GM19351 (cell line): ENCODE measurements around the gene ARMH1.
"Not testable (repeated sequence)": the region's sequence is repeated elsewhere in the genome, so short reads cannot be mapped to it uniquely, and the experiment has no call there.

Experiments used
- ATAC-seq: cut with Tn5 transposase; IDR thresholded peaks from one replicate; pipeline ENCODE4 v1.9.1; 2021; ENCODE audit warnings: mild to moderate bottlenecking, moderate library complexity; ENCODE audit not compliant: unreplicated experiment

Gene ARMH1

GRCh38 chr1:44693159-44693558 is 18.6 kb downstream of the ARMH1 start:
- no peak for ATAC-seq

DNA sequence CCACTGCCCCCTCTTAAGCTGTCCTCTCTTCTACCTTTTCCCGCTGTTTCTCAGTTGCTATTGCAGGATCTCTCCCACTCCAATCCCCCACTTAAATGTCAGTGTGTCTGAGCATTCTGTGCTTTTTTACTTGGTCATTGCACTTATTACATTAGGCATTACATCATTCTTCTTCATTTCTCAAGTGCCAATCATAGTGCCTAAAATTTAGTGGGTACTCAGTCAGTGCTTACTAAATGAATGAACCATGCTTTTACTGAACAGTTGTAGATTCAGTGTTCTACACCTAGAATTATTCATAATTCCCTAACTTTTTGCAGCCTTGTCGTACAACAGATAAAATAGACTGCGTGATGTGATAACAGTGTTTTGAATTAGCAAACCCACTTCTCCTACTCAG is 19.4 kb downstream of the ARMH1 start:
- no peak for ATAC-seq

DNA sequence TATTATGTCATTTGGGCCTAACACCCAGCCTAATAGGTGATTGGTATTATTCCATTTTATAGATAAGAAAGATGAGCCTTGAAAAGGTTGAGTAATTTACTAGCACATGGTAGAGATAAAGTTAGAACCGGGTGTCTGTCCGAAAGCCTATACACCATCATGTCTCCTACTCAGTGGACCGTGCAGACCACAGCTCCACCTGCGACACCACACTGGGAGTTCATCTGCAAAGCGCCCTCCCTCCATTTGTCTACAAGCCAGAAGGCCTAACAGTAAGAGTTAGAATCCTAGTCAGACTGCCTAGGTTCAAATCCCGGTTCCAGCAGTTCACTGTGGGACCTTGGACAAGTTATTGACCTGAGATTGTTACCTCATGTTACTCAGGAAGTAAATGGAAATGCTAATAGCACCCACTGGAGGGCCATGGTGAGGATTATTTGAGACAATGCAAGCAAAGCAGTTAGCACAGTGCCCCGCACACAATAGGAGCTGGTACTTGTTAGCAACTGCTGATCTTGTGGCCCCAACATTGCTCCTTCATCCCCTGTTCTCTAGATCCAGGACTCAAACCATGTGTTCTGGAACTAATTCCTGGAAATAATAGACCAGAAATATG is 20.5 kb downstream of the ARMH1 start:
- peak; percentile 75 for ATAC-seq

GRCh38 chr1:44695671-44696070 is 21.2 kb downstream of the ARMH1 start:
- ATAC-seq = no peak

- no peak for ATAC-seq
Observed at GRCh38 chr1:44696101-44696500, 21.6 kb downstream of the ARMH1 start.

DNA sequence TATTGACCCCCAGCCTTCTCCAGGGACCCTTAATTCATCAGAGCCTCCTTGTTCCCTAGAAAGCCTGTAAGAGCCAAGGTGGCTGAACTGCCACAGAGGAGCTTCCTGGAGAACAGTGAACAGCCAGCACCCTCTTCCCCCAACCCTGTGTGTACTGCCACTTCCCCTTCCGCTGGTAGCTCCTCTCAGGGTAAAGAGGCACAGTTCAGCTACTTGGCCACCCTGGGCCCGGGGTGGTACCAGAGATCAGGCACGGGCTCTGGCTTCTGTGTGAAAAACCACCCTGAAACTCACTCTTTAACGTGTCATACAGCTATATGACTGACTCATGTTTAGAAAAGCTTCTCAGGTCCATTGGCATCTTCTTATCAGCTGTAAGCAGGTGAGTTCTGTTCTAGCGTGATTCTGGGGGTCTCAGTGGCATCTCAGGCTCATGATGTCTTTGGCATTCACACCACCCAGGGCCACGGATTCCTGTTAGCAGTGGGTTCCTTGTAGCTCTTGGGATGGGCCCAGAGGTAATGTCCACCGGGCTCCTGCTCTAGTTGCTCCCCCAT is 22.4 kb downstream of the ARMH1 start:
- no peak for ATAC-seq

DNA sequence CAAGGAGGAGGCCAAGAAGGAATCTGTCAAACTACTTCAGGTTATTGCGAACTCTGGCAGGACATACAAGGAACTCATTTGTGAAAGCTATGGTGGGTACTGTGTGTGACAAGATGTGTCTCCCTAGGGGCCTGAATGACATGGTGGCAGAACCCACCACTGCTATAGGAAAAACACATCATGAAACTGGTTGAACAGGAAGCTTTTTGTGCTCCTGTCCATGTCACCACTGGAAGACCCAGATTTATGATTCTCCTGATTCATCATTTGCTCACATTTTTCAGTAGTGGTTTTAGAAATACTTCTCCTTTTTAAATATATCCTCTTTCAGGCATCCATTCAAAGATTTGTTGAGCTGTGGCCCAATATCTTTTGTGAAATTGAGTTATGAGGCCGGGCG is 23.6 kb downstream of the ARMH1 start:
- ATAC-seq = no peak

GRCh38 chr1:44699375-44699774 is 24.9 kb downstream of the ARMH1 start:
- ATAC-seq = not testable (repeated sequence)

GRCh38 chr1:44700573-44700972 is 26.1 kb downstream of the ARMH1 start:
- ATAC-seq = no peak

DNA sequence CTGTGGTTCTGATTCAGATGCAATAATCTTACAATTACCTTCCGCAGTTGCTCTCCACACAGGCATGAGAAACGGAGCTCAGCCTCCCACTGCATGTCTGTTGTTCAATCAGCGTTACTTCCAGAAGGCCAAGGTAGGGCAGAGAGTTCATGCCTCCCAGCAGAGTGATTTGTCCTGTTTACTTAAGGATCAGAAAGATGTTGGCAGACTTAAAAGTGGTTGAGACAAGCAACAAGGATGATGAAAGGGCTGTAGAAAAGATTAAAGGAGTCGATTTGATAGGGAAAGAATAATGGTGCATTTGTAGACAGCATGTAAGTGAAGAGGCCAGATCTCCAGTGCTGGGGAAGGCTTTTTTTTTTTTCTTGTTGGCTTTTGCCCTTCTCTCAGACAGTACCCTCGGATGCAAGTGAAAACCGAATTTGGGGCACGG is 26.6 kb downstream of the ARMH1 start:
- ATAC-seq = no peak

- ATAC-seq = no peak
Observed at GRCh38 chr1:44705470-44705869, 31.0 kb downstream of the ARMH1 start.

DNA sequence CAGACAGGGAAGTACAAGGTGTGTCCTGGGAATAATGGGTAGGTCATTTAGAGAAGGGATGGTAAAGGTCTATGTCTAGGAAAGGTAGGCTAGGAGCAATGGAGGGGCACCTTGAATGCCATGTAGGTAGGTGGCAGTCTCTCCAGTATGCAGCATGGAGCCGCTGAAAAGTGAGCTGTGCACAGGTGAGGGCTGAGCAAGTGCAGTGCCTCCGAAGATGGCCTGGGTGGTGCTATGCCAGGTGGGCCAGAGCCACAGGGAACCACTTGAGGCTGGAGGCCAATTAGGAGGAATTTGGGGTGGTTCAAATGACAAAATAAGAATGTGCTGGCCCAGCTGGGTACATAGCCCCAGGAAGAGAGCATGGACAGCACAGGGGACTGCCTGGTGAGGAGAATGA is 31.4 kb downstream of the ARMH1 start:
- no peak for ATAC-seq

GRCh38 chr1:44707112-44707881 is 32.8 kb downstream of the ARMH1 start:
- ATAC-seq = no peak

GRCh38 chr1:44707959-44708831 is 33.7 kb downstream of the ARMH1 start:
- no peak for ATAC-seq

GRCh38 chr1:44713321-44713781 is 38.8 kb downstream of the ARMH1 start:
- ATAC-seq = peak; percentile 69

DNA sequence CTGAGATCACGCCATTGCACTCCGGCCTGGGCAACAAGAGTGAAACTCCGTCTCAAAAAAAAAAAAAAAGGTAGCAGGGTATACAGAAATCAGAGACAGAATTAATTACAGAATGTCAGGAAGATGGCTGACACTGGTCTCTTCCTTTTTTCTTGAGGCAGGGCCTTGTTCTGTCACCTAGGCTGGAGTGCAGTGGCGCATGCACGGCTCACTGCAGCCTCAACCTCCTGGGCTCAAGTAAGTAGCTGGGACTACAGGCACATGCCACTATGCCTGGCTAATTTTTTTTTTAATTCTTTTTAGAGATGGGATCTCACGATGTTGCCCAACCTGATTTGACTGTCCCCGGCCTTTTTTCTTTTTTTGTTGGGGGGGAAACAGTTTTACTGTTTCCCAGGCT is 40.0 kb downstream of the ARMH1 start:
- ATAC-seq = no peak

GRCh38 chr1:44714944-44715571 is 40.5 kb downstream of the ARMH1 start:
- ATAC-seq = no peak

DNA sequence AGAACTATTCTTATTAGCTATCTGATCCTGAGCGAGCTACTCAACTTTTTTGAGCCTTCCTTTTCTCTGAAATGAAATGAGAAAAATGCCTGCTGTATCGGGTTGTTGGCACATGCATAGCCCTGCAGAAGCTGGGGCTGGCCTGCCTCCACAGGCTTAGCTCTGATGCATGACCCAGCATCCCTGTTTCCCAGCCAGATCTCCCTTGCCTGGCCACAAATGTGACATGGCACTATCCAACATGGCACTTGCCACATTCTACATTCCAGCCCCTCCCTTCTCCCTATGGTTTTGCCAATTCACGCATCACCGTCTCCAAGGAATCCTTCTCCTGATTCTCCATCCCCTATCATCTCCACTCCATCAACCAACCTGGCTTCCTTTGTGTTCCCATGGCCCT is 42.6 kb downstream of the ARMH1 start:
- no peak for ATAC-seq

GRCh38 chr1:44717653-44718052 is 43.1 kb downstream of the ARMH1 start:
- no peak for ATAC-seq

DNA sequence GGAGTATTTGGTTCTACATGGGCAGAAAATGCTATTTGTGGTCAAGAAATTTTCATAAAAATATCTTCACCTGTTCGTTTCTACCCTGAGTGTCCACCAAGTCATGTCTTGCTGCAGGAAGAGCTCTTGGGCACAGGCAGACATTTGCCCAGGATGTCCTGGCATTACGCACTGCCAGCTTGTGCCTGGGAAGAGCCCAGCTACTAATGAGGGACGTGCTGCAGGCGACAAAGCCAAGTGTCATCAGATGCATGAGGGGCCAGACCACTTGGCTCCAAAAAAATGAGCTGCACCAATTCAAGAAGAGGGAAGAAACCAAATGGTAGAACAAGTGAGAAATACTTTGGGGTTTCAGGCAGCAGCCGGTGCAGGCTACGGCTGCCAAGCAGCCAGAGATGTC is 43.6 kb downstream of the ARMH1 start:
- no peak for ATAC-seq

- no peak for ATAC-seq
Observed at GRCh38 chr1:44719318-44719717, 44.8 kb downstream of the ARMH1 start.
